ENCODE data around the gene MTARC1. TPM values are rescaled to one million over a fixed set of nuclear protein-coding genes. Genes with fewer than 3 reads are reported as not detected.

Gene MTARC1
- total RNA-seq, 1 experiment from 2014 or later = 48.5 TPM

GRCh38 chr1:220791956-220792355 lies 5.2 kb downstream of the MTARC1 start:
- DNase-seq = no peak
- H3K9ac ChIP-seq (ENCODE audit: low read length) = no peak overlapping the region
- intact Hi-C loops (cut with micrococcal nuclease) = no loop called here
- no peaks in the 10 kb centered on the region for H3K27me3 ChIP-seq (ENCODE audit: low read length)
- H3K4me3 ChIP-seq (ENCODE audit: low read length) = no peak overlapping the region
- no peak for ATAC-seq
- no TSS peak for BruUV-seq (replicated peaks)
- no peaks in the 10 kb centered on the region for H3K9me2 ChIP-seq (replicated peaks; ENCODE audit: low read length)
- H3K79me2 ChIP-seq (ENCODE audit: low read length) = peaks cover 26% of the 10 kb centered on the region
- H3K9me3 ChIP-seq (ENCODE audit: low read length) = no peaks in the 10 kb centered on the region
- H3K4me1 ChIP-seq (ENCODE audit: insufficient read depth, low read length) = peaks cover 14% of the 10 kb centered on the region
- TF ChIP-seq EZH2phosphoT487 (IDR thresholded peaks at IDR 0.05; ENCODE audit: borderline replicate concordance, low read length) (no peak), EZH2 (IDR thresholded peaks at IDR 0.05; ENCODE audit: low read length, unreplicated experiment) (no peak), CTCF (conservative IDR thresholded peaks at IDR 0.05; ENCODE audit: low read depth, low read length) (no peak)
- ChIA-PET CTCF (no interaction called here), POLR2A (ENCODE audit: unreplicated experiment) (no interaction called here)
- no peak overlapping the region for H3K27ac ChIP-seq (ENCODE audit: low read length)
- H3K36me3 ChIP-seq (ENCODE audit: low read depth, low read length) = peaks cover 27% of the 10 kb centered on the region
- no peaks in the 10 kb centered on the region for H3F3A ChIP-seq (ENCODE audit: low read length, unreplicated experiment)
- no peaks in the 10 kb centered on the region for H4K20me1 ChIP-seq (ENCODE audit: low read length)
- no peak overlapping the region for H3K4me2 ChIP-seq (ENCODE audit: low read length)
- no peak overlapping the region for H2AFZ ChIP-seq (ENCODE audit: low read length)

GRCh38 chr1:220796530-220796929 lies 9.8 kb downstream of the MTARC1 start:
- Histone ChIP-seq H3K4me2 (ENCODE audit: low read length) (no peak overlapping the region), H2AFZ (ENCODE audit: low read length) (no peak overlapping the region), H3K9ac (ENCODE audit: low read length) (no peak overlapping the region), H3K27me3 (ENCODE audit: low read length) (no peaks in the 10 kb centered on the region), H3K9me2 (replicated peaks; ENCODE audit: low read length) (no peaks in the 10 kb centered on the region), H3K9me3 (ENCODE audit: low read length) (no peaks in the 10 kb centered on the region), H3K4me1 (ENCODE audit: insufficient read depth, low read length) (peaks cover 14% of the 10 kb centered on the region; the same call in 1 of the 2 replicates), H3K36me3 (ENCODE audit: low read depth, low read length) (peaks cover 45% of the 10 kb centered on the region), H3F3A (ENCODE audit: low read length, unreplicated experiment) (no peaks in the 10 kb centered on the region), H3K79me2 (ENCODE audit: low read length) (no peaks in the 10 kb centered on the region), H3K27ac (ENCODE audit: low read length) (no peak overlapping the region), H4K20me1 (ENCODE audit: low read length) (no peaks in the 10 kb centered on the region), H3K4me3 (ENCODE audit: low read length) (no peak overlapping the region)
- POLR2A ChIA-PET (ENCODE audit: unreplicated experiment) = no interaction called here
- CTCF ChIA-PET = no interaction called here
- no peak for TF ChIP-seq EZH2phosphoT487 (IDR thresholded peaks at IDR 0.05; ENCODE audit: borderline replicate concordance, low read length)
- no peak for TF ChIP-seq CTCF (conservative IDR thresholded peaks at IDR 0.05; ENCODE audit: low read depth, low read length)
- TF ChIP-seq EZH2 (IDR thresholded peaks at IDR 0.05; ENCODE audit: low read length, unreplicated experiment) = no peak
- intact Hi-C loops (cut with micrococcal nuclease) = no loop called here
- no peak for DNase-seq
- no TSS peak for BruUV-seq (replicated peaks)
- ATAC-seq = no peak

- Histone ChIP-seq H3F3A (ENCODE audit: low read length, unreplicated experiment) (no peaks in the 10 kb centered on the region), H3K27me3 (ENCODE audit: low read length) (no peaks in the 10 kb centered on the region), H3K9ac (ENCODE audit: low read length) (no peak overlapping the region), H3K9me2 (replicated peaks; ENCODE audit: low read length) (no peaks in the 10 kb centered on the region), H3K9me3 (ENCODE audit: low read length) (no peaks in the 10 kb centered on the region), H3K27ac (ENCODE audit: low read length) (no peak overlapping the region), H3K79me2 (ENCODE audit: low read length) (no peaks in the 10 kb centered on the region), H3K4me1 (ENCODE audit: insufficient read depth, low read length) (peaks cover 14% of the 10 kb centered on the region; the same call in 1 of the 2 replicates), H2AFZ (ENCODE audit: low read length) (no peak overlapping the region), H3K4me2 (ENCODE audit: low read length) (no peak overlapping the region), H4K20me1 (ENCODE audit: low read length) (no peaks in the 10 kb centered on the region), H3K36me3 (ENCODE audit: low read depth, low read length) (peaks cover 40% of the 10 kb centered on the region), H3K4me3 (ENCODE audit: low read length) (no peak overlapping the region)
- POLR2A ChIA-PET (ENCODE audit: unreplicated experiment) = no interaction called here
- TF ChIP-seq EZH2phosphoT487 (IDR thresholded peaks at IDR 0.05; ENCODE audit: borderline replicate concordance, low read length) (no peak), EZH2 (IDR thresholded peaks at IDR 0.05; ENCODE audit: low read length, unreplicated experiment) (no peak), CTCF (conservative IDR thresholded peaks at IDR 0.05; ENCODE audit: low read depth, low read length) (no peak)
- ATAC-seq (no peak), DNase-seq (no peak)
- intact Hi-C loops (cut with micrococcal nuclease) = no loop called here
- BruUV-seq (replicated peaks) = no TSS peak
- CTCF ChIA-PET = no interaction called here
Observed at GRCh38 chr1:220797044-220797443, 10.3 kb downstream of the MTARC1 start.

Data from PC-3 (cell line).